Tibial nerve (tissue), 4 donors: Measurements from ENCODE around the gene EFCAB14.

ENCODE experiments used
- CTCF ChIP-seq, 5 experiments: fragments of 200-600 bp in 3 of 5; fragments of 450-650 bp in 2 of 5; sonication (generic) in 3 of 5; IDR thresholded peaks; one replicate each; pipeline ENCODE4 v1.5.1; 2016 to 2019; ENCODE audit warnings: antibody characterized with exemption in 5 of 5, mild to moderate bottlenecking in 3 of 5, moderate library complexity in 2 of 5
- EP300 ChIP-seq, 2 donors: sonication (generic); formaldehyde crosslinking; IDR thresholded peaks; one replicate each; pipeline ENCODE4 v1.6.1; 2017; ENCODE audit warnings: antibody characterized with exemption in 2 of 2, mild to moderate bottlenecking in 1 of 2

GRCh38 chr1:46671554-46671953 lies 47.4 kb downstream of the EFCAB14 start, which contains the start of gene TEX38:
- TF ChIP-seq CTCF (IDR thresholded peaks at IDR 0.05) (no peak), EP300 (IDR thresholded peaks at IDR 0.05) (no peak)
